Measurements from ENCODE around the gene C1orf53.
"Not testable (repeated sequence)": the region's sequence is repeated elsewhere in the genome, so short reads cannot be mapped to it uniquely, and the experiment has no call there.

Gene C1orf53

DNA sequence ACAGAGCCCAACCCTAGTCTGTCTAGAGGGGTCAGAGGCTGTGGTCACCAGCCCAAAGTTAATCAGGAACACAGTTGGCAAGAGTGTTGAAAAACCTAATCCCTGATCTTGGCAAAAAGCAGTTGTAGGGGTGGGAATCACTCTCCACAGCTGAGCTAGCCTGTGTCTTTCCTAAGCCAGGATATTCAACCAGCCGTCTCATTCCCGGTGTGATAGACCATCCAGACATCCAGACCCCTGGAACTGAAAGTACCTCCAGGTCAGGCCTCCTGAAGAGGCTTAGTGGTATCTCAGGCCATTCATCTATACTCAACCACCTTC lies 19.6 kb downstream of the C1orf53 start:
- DNase-seq = no peak

DNA sequence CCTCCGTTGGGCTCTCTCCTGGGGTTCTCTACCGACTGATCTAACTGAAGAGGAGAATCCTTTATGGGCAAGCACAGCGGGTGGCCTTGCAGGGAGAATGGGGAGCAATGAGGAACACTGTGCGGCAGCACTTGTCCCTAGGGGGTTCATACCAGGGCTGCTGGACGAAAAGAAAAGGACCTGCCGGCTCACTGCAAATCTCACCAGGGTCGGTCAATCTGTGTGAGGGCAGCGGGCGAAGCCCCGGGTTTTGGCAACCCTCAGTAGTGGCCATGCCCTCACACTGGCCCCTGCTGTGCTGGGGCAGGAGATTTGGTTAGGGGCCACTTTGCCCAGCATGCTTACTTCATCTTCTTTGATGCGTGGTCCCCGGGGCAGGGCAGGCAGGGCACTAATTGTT lies 20.6 kb downstream of the C1orf53 start:
- DNase-seq = no peak

DNA sequence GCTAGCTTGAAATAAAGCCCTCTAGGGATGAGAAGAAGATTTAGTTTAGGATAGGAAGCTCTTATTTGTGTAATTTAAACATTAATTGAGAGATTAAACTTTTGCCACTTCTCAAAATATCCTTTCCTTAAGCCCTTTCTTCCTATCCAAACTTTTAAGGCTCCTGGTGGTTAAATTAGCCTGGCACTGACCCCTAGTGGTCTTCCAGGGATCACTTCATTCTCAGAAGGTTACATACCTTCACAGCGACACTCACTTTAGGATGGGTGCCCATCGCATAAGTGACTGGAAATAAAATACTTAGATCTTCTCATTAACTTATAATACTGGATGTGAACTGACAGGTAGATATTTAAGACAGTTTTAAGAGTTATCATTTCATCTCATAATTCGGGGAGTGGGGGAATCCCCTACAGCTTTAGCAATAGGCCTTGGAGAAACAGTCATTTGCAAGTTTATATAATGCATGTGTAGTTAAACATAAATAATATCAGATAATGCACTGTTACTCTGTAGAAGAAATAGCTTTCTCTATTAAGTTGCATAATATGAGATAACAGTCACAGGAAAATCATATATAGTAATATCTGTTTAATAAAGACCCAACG lies 22.2 kb downstream of the C1orf53 start:
- no peak for DNase-seq

DNA sequence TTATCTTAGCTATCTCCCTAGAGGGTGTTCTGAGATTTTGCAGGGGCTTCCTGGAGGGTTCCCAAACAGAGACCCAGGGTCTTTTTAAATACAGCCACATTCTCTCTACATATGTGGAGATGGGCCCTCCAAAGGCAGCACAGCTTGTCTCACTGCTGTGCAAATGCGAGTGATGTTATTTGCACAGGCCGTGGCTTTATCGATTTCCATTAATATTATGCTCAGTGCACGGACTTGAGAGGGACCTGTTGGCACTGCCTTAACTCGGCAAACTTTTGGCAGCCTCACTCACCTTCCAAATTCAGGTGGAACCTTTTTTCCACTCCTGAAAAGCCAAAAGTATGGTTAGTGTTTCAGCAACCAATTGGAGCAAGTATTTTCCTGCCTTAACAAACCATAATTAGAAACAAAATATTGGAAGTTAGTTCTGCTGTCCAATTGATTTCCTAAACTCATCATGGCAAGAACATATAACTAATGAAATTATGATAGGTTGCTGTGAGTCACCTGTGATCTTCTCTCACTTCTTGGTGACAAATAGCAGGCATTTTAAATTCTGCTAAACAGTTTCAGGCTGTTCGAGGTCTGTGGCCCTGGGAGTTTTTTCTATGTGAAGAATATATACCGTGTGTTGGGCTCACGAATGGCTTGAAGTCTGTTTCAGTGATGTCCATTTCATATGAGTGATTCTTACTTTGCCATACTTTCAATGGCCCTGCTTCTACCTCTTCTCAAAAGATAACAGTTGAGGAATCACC lies 25.7 kb downstream of the C1orf53 start:
- DNase-seq = no peak

DNA sequence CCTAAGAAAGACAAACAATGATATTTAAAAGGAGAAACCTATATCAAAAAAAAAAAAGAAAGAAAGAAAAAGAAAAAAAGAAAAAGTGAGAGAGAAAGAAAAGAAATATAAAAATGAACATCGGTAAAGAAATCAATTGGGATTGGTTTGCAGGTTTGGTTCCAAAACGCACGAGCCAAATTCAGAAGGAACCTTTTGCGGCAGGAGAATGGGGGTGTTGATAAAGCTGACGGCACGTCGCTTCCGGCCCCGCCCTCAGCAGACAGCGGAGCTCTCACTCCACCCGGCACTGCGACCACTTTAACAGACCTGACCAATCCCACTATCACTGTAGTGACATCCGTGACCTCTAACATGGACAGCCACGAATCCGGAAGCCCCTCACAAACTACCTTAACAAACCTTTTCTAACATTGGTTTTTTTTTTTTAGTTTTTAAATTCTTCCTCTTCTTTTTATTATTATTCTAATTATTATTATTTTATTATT lies 26.5 kb downstream of the C1orf53 start:
- no peak for DNase-seq

DNA sequence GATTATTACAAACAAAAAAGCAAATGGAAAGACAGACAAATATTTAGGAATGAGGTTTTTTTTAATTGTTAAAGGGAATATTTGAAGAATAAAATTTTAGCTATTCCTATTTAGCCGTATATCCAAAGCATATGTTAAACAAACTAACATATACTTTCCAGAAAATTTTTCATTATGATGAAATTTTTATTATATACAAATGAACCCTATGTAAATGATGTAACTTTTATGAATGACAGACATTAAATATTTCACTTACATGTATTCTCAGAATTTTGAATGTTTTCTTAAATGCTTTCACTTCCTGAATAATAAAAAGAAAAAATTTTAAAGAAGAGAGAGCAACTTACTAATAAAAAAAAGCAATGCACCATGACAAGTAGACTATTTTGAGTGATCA lies 30.6 kb downstream of the C1orf53 start:
- DNase-seq = no peak

DNA sequence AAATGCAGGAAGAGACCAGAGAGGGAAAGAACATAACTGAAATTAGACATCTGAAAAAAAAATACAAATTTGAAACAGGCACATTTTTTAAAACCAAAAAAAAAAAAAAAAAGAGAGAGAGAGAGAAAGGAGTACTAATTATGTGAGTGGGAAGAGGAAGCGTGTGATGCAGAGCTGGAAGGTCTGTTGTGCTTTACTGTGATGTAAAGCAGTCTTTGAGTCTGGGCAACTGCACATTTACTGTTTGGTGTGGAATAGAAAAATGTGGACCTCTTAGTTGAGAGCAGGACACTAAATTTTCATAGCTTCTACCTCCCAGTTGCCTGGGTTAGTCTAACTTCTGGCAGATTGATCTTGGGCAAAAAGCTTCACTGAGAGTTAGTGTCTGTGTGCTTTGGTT lies 31.2 kb downstream of the C1orf53 start:
- DNase-seq = no peak

DNA sequence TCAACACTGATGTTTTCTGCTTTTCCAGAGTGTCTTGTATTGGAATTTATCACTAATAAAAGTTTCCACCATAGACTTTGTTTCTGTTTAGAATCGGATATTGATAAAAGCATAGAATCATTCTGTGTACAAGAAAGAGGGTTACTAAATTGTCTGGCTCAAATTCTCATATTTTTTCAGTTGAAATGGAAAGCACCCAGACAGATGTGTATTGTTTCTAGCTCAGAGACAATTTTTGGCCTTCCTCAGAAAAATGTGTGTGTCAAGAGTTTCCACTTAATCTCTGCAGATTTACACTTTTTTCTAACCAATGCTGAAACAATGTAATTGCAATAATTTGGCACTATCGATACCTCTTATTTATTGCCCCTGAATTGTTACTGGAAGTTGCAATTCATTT lies 35.0 kb downstream of the C1orf53 start:
- DNase-seq = no peak

DNA sequence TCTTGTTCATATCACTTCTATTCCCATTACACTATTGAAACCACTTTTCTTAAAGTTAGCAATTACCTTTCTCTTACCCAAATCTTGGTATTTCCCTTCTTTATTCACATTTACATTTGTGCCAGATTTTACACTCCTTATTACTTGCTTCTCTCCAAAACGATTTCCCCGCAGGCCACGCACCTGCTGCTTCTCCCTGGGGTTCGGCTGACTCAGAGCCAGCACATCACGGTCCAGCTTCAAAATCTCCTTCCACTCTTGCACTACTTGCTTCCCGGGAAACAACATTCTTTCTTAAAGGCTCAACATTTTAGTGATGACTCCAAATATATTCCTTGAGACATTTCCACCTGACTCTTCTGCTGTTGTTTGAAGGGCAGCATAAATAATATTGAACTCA lies 35.5 kb downstream of the C1orf53 start:
- no peak for DNase-seq

DNA sequence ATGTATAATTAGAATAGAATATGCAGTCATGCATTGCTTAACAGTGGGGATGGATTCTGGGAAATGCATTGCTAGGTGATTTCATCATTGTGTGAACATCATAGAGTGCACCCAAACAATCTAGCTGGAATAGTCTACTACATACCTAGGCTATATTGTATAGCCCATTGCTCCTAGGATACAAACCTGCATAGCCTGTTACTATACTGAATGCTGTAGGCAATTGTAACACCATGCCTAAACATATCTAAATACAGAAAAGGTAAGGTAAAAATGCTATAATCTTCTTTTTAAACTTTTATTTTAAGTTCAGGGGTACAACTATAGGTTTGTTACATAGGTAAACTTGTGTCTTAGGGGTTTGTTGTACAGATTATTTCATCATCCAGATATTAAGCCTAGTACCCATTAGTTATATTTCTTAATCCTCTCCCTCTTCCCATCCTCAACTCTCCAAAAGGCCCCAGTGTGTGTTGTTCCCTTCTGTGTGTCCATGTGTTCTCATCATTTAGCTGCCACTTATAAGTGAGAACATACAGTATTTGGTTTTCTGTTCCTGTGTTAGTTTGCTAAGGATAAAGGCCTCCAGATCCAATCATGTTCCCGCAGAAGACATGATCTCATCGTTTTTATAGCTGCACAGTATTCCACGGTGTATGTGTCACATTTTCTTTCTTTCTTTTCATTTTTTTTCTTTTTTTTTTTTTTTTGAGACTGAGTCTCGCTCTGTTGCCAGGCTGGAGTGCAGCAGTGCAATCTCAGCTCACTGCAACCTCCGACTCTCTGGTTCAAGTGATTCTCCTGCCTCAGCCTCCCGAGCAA lies 36.9 kb downstream of the C1orf53 start:
- not testable (repeated sequence) for DNase-seq

DNA sequence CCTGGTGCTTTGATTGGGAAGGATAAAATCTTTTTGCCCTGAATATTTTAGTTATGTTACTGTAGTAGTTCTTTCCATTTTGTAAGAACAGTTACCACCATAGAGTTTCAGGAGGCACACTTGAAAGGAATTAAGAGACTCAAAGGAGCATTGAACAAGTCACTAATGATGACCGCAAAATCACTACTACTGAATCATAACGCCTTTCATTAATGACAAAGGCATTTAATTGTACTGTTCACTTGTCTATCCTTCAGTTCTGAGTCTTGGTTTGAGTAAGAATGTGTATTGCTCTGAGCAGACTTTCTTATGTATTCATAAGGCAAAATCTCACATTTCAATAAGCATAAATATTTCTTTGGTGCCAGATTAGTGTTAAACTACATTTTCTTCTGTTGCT lies 39.6 kb downstream of the C1orf53 start:
- no peak for DNase-seq

DNA sequence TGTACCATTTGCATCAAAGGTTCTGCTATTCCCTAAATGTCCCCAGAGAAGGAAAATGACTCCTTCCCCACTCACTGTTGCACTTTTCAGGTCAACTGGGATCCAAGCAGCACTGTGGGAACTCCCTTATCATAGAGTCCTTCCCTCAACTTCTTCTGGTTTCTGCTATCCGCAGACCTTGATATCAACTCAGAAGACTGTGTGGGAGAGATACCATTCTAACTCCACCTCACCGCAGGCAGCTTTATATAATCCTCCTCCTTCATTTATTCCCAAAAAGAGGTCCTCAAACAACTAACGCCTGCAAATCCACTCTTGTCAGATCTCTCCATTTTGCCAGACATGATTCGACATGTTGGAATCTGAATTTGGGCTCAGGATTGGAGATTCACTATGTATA lies 42.1 kb downstream of the C1orf53 start:
- no peak for DNase-seq

DNA sequence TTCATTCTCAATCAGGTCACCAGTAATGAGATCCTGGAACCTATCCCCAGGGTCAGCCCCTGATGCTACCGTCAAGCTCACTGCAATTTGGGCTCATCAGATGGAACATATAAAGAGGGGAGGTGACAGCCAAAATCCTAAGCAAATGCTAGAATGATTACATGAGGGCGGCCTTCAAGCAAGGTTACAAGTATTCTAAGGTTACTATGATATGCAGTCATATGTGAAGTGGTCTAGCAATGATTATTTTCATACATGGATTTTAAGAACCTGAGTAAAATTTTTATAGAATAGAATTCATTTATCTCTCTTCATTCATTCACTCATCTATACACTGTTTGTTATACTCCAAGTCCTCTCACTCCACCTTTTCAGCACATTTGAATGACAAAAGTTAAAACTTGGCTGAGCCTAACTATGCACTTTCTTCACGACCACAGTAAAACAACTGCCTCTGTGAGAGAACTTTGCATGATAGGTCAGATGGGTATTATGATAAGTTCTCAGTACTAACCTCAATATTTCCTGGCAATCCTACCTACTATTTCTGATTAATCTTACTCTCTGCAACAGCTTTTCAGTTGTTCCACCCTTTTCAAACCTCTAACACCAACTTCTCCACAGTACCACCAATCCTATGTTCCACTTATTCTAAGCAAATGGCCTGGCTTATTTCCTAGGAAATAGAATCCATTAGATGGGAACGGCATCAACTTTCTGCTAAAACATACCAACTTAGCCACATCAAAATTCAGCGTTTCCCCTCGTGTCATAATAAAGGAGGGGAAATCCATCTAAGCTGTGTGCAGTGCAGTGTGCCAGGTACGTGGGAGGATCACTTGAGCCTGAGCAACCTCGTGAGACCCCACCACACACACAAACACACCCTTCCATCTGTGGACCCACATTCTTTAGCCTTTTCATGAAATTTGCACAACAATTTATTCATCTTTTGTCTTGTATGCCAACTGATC lies 46.8 kb downstream of the C1orf53 start:
- no peak for DNase-seq

DNA sequence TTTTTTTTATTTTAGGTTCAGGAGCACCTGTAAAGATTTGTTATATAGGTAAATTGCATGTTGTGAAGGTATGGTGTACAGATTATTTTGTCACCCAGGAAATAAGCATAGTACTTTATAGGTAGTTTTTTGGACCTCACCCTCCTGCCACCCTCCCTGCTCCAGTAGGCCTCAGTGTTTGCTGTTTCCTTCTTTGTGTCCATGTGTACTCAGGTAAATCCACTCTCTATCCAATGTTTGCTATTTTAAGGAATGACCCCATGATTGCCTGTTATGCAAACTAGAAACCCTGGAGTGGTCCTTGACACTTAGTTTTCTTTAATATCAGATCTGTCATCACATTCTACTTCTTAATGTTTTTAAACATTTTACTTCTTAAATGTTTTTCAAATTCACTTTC lies 48.7 kb downstream of the C1orf53 start:
- DNase-seq = no peak

DNA sequence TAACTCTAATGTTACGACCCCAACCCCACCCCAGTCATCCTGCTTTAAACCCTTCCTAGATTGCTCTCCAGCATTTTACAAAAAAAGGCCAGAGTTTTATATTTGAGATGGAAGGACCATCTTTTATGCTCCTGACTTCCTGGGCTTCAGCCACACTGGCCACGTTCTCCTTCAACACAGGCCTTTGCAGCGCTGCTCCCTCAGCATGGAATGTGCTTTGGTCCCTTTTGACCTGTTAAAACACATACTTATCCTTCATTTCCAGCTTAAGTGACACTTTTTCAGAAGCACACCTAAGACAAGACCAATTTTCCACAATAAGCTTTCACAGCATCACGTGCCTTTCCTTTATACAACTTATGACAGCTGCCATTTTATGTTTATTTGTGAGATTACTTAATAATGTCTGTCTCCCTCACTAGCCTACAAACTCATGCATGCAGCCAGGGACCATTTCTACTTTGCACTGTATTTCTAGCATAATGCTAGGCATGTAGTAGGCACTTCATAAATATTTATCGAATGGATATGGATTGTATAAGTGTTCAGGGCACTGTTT lies 49.3 kb downstream of the C1orf53 start:
- DNase-seq = no peak

DNA sequence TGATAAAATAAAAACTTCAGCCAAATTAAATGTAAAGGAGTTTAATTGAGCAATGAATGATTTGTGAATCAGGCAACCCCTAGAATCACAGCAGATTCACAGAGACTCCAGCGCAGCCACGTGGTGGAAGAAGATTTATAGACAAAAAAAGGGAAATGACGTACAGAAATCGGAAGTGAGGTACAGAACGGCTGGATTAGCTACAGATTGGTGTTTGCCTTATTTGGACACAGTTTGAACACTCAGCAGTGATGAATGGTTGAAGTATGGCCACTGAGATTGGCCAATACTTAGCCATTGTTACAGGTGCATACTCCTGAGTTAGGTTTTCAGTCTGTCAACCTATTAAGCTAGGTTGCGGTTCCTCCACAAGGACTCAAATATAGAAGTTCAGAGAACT lies 51.0 kb downstream of the C1orf53 start:
- not testable (repeated sequence) for DNase-seq

DNA sequence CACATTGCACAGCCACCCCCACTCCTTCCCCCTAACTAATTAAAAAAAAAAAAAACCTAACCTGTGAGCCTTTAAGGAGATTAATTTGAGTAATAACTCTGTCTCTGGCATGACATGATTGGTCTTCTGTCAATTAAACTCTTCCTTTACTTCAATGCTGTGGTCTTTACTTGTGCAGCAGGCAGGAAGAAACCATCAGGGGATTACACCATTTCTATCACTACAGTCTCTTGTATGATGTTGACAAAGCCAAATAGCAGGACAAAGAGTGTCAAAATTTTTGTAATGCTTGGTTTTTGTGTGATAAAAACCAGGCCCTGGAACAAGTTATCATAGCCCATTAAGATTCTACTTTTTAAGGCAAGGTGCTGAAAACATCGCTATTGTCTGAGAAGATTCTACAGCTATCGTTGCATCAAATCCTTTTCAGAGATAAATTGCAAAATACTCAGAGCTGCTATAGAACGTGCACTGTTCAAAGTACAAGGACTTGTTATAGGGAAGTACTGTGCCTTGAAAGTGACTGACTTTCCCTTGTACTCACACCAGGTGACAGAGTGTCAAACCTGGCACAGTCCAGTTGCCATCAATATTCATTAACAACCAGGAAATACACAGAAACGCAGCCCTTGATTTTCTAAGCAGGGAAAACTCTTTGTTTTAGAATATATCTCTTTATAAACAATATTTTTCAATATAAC lies 52.4 kb downstream of the C1orf53 start:
- DNase-seq = no peak

DNA sequence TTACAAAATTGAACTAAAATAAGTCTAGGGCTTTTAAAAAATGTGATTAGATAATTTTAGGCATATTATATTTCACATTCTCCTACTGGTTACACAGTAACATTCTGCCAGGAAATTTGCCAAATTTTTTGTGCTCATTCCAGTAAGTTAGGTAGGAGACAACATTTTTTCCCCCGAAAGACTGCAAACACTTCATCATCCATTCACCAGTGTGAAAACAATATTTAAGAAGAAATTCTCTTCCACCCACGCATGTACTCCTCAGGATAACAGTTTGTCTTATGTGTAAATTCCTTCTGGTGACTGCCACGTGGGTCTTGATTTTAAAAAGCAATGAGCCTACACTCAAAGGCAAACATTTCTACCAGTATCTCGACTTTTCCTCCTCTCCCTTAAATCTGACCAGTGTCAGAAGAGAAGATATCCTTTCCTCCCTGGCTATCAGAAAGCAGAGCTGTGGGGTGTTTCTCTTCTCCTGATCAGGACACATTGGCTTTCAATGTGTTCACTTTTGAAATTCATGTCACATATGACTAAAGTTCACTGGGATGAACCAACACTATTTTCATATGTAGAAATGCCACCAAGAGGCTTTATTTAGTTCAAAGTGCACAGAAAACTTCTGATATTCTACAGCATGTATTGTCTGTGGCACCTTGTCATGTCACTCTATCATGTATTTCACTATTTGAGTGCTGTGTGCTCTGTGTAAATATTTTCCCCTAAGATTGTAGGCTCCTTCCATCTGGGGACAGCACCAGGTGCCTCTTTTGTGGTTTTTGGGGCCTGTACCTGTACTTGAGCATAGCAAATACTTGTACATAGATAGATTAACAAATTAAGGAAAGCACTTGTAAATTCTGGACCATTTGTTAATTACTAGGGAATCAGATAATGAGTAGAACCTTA lies 53.3 kb downstream of the C1orf53 start:
- DNase-seq = no peak
